GM18870 (cell line): ENCODE results near the gene STKLD1.
A peak's percentile ranks its signal among the peaks of the same experiment; 100 is the strongest.

Experiments used
- ATAC-seq: cut with Tn5 transposase; IDR thresholded peaks from one replicate; pipeline ENCODE4 v1.9.1; 2021; ENCODE audit warnings: moderate library complexity; ENCODE audit not compliant: unreplicated experiment

The STKLD1 gene

GRCh38 chr9:133344979-133345378 is 31.2 kb upstream of the STKLD1 start:
- no peak for ATAC-seq

DNA sequence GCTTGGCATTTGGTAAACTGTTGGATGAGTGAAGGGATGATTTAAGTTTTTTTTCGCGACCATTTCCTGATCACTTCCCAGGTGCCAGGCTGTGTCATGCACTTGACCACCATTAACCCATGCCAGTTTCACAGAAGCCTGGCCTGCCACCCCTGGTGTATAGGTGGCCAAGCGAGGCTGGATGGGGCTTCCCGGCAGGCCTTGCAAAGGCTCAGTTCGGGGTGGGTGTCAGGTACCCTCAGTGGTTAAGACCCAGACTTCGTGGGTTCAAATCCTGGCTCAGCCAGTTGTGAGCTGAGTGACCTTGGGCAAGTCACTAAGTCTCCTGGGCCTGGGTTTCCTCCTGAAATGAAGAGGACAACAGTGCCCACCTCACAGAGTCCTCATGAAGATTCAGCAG is 30.6 kb upstream of the STKLD1 start:
- no peak for ATAC-seq

DNA sequence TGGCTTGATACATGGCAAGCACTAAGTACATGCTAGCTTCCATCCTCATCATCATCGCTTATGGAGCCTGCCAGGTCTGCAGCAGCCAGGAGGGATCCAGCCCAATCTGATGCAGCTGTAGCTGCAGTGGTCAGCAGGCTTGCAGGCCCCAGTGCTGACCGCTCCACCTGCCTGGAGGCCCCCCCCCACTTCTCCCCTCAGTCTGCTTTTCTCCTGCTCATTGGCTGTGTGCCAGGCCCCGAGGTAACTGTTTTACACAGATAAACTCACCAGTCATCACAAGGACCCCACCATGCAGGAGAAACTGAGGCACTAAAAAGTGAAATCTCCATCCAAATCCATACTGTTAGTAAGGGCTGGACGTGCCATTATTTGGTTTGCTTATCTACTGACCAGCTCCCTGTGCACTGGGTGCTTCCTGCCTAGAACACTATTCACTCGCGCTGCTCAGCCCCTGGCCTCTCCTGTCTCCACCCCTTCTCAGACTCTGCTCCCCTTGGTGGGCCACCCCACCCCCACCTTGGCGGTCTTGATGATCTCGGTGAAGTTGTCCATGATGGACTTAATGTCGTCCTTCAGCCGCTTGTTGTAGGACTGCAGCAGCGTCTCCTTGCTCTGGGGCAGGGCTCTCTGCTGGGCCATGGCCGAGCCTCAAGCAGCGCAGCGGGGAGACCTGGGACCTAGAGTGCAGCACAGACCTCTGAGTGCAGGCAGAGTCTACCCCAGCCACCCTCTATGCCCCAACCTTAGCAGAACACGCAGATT is 30.0 kb upstream of the STKLD1 start:
- no peak for ATAC-seq

DNA sequence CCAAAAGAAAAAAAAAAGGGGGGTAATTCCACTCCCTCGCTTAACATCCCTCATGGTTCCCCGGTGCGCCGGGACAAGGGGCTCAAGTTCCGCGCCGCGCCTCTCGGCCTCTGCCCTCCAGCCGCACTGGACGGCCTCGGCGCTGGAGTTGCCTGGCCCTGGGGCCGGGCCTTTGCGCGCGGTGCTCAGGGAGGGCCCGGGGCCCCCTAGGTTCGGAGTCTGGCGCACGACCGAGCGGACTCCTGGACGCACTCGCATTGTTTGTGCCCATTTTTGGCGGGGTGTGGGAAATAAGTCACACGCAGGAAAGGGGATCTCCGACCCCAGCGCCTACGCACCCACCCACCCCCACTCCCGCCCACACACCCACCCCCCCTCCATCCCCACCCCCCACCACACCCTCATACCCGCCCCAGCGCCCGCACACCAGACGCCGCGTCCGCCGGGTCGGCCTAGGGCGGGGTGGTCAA is 28.6 kb upstream of the STKLD1 start:
- ATAC-seq, result peak; percentile 10

DNA sequence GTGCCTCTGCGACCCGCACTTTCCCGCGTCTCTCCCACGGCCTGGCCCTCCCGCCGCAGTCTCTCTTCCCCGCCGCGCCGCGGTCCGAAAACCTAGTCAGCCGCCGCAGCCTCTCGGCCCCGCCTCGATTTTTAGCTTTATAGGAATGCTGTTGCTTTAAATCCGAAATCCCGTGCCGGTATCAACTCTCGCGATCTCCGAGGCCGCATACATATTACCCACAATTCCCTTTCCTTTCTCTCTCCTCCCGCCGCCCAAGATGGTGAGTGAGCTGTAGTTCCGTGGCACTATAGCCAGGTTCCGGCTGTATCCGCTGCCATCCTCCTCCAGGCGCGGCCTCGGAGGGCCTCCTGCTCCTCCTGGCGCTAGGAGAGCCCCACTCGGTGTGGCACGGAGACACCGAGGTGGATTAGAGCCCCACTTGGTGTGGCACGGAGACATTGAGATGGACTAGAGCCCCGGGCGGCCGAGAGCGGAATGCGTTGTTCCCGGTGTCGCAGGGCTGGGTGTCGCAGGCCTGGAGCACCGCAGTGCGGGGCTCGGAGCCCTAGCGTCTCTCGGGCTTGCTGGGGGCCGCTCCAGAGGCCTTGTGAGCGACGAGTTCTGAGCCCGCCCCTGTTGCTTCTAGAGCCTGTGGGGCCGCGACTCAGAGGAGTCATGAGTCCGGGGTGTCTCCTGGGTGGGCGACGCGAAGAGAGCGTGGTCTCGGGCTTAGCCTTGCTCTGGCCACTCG is 28.0 kb upstream of the STKLD1 start, which contains the start of the genes MED22 and RPL7A:
TSS of gene MED22 (minus strand) at position 147 of the 733 bp plus-strand sequence. CDS start 1,469 bp downstream, outside the sequence.
TSS of gene RPL7A (plus strand) at position 234 of the 733 bp plus-strand sequence. CDS start at position 260, 26 bp downstream.
- ATAC-seq, result peak; percentile 82

DNA sequence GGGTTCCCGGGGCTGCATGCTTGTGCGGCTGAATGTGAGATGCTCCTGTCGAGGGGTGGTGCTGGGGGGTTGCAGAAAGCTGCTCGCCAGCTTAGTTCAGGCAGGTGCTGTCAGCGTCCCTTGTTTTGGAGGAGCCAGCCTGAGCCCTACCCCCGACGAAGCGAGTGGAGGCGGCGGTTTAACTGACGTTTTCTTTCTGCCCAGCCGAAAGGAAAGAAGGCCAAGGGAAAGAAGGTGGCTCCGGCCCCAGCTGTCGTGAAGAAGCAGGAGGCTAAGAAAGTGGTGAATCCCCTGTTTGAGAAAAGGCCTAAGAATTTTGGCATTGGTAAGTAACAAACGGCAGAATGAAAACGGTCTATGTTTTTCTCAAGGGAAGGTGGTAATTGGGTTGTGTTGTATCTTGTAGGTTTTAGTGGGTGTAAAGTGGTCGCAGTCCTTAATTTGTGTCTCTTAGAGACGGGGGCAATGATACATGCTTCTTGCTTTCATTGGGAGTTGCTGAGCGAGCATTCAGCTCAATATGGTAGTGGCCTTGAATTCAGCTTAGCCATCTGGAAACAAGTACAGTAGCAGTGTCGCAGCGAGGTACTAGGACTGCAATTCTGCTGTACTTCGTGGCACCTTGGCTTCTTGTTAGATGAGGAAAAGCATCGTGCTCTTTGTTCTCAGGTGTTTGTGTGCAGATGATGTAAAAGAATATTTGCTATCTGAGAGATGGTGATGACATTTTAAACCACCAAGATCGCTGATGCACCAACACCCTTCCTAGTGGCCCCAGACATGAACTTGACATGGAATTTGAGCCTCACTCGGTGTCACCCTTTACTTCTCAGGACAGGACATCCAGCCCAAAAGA is 27.2 kb upstream of the STKLD1 start:
- no peak for ATAC-seq

- ATAC-seq, result no peak
These were observed 26.1 kb upstream of the STKLD1 start for GRCh38 chr9:133349965-133350616.

- ATAC-seq, result no peak
These were observed 24.6 kb upstream of the STKLD1 start for GRCh38 chr9:133351526-133351907.

GRCh38 chr9:133351908-133352634 is 24.1 kb upstream of the STKLD1 start:
- ATAC-seq, result no peak

DNA sequence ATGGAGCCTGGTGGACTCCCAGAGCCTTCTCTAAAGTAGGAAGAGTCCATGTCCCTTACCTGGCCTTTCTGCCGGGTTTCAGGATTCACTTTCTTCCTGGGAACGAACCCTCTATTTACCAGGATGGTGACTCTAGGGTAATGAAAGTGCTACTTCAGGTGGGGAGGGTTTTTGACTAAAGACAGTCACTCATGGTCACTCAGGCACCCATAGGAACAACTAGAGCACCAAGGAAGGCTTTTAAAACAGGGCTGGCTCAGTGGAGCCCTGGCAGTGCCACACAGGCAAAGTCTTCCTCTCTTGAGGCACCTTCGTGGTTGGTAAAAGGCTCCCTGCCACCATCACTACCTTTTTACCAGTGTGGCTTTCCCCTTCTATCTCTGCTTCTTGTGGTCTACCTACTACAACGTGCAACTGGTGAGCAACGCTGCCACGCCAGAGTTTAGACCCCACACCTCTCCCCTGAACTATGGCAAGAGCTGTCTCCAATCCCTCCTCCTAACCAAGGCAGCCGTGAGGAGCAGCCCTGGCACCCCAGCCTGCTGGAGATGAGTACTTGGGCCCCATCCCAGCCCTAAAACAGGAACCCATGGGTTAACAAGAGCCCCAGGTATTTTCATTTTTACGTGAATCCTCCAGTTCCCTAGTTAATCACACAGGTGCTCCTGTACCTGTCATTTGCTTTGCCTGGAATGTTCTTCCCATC is 23.4 kb upstream of the STKLD1 start:
- ATAC-seq, result no peak

DNA sequence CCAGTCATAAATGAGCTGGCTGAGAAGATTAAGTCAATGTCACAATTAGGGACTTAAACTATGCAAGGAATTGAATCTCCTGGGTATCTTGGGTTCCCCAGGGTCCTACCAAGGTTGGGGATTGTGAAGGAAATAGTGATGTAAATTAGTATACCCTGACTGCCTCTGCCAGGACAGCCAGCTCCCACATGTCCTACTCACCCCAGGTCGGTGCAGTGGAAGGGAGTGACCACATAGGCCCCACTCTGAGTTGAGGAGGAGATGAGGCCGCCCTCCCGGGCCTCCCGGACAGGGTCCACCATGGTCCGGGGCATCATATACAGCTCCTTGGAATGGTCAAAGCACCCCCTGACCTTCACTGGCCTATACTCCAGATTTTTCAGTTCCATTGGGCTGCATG is 22.6 kb upstream of the STKLD1 start:
- no peak for ATAC-seq

- no peak for ATAC-seq
These were observed 21.4 kb upstream of the STKLD1 start for GRCh38 chr9:133354766-133355165.

- ATAC-seq, result no peak
These were observed 20.2 kb upstream of the STKLD1 start for GRCh38 chr9:133355881-133356357.

GRCh38 chr9:133356391-133357091 is 19.6 kb upstream of the STKLD1 start, which contains the start of the genes SURF1 and SURF2:
SURF1 (minus strand) TSS chr9:133356487; CDS start chr9:133356453, 34 bp downstream.
SURF2 (plus strand) TSS chr9:133356550; CDS start chr9:133356593, 43 bp downstream.
- ATAC-seq, result no peak

DNA sequence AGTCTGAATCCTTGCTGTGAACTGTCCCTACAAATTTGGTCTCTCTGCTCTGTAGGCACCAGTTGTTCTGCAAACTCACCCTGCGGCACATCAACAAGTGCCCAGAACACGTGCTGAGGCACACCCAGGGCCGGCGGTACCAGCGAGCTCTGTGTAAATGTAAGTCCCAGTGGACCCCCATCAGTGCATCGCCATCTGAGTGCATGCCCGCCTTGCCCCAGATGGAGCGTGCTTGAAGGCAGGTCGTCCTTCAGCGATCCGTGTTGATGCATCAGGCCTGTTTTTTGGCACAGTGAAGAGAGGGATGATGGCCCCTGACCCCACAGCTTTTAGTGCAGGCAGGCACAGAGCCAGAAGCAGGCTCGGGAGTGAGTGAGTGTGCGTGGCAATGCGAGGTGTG is 18.5 kb upstream of the STKLD1 start:
- ATAC-seq, result no peak

DNA sequence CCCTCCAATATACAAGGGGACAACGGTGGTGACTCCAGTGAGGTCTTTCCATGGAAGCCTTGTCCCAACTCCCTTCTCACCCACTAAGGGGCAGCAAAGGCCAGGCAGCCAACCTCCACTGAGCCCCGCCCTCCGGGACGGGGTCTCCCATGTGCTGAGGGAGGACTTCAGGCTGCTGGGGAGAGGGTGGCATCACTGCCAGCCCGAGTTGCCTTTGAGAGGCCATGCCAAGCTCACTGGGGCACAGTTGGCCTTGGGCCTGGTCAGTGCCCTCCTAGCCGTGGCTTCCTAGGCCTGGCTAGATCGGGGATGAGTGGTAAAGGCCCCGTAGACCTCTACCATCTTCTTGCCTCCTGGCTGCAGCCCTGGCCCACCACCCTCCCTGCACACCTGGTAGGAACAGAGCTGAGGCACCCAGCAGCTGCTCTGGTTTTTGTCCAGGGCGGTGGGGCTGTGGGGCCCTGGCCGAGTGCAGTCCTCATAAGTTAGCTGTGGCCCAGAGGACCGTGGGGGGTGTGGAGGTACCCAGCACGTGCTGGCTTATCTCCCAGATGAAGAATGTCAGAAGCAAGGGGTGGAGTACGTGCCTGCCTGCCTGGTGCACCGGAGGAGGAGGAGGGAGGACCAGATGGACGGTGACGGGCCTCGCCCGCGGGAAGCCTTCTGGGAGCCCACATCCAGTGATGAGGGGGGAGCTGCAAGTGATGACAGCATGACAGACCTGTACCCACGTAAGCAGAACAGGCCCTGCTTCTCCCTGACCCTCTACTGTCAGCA is 16.6 kb upstream of the STKLD1 start:
- no peak for ATAC-seq
